Parathyroid adenoma (tissue), 2 donors: ENCODE measurements around the gene BORCS5.
A peak's percentile ranks its signal among the peaks of the same experiment; 100 is the strongest.

ENCODE experiments used
- H2AFZ ChIP-seq: fragments of 300-600 bp; sonication (generic); one replicate; pipeline ENCODE4 v1.7.0; 2017; ENCODE audit warnings: antibody characterized with exemption, mild to moderate bottlenecking
- H3K27ac ChIP-seq: fragments of 300-600 bp; sonication (generic); one replicate; pipeline ENCODE4 v1.7.0; 2017
- H3K27me3 ChIP-seq: fragments of 300-600 bp; sonication (generic); one replicate; pipeline ENCODE4 v1.7.0; 2017; ENCODE audit warnings: low read length; ENCODE audit not compliant: control insufficient read depth, insufficient read depth
- H3K36me3 ChIP-seq: fragments of 300-600 bp; sonication (generic); one replicate; pipeline ENCODE4 v1.7.0; 2017; ENCODE audit warnings: low read length; ENCODE audit not compliant: control insufficient read depth, insufficient read depth
- H3K4me1 ChIP-seq: fragments of 300-600 bp; sonication (generic); one replicate; pipeline ENCODE4 v1.7.0; 2017; ENCODE audit warnings: control low read depth
- H3K4me2 ChIP-seq: fragments of 300-600 bp; sonication (generic); one replicate; pipeline ENCODE4 v1.7.0; 2017; ENCODE audit warnings: low read length
- H3K4me3 ChIP-seq: fragments of 300-600 bp; sonication (generic); one replicate; pipeline ENCODE4 v1.7.0; 2017; ENCODE audit warnings: low read depth, low read length
- H3K79me2 ChIP-seq: fragments of 300-600 bp; sonication (generic); one replicate; pipeline ENCODE4 v1.7.0; 2017; ENCODE audit warnings: control low read depth
- H3K9ac ChIP-seq: fragments of 300-600 bp; sonication (generic); one replicate; pipeline ENCODE4 v1.7.0; 2017; ENCODE audit warnings: mild to moderate bottlenecking
- H3K9me3 ChIP-seq: fragments of 300-600 bp; sonication (generic); one replicate; pipeline ENCODE4 v1.7.0; 2017; ENCODE audit warnings: low read length; ENCODE audit not compliant: control insufficient read depth
- TF ChIP-seq, protein P1 (sequence below): fragments of 300-600 bp; sonication (generic); IDR thresholded peaks from one replicate; pipeline ENCODE4 v1.7.0; 2017; ENCODE audit warnings: antibody characterized with exemption, mild to moderate bottlenecking
- donor health status: primary hyperparathyroidism.

BORCS5 gene

DNA sequence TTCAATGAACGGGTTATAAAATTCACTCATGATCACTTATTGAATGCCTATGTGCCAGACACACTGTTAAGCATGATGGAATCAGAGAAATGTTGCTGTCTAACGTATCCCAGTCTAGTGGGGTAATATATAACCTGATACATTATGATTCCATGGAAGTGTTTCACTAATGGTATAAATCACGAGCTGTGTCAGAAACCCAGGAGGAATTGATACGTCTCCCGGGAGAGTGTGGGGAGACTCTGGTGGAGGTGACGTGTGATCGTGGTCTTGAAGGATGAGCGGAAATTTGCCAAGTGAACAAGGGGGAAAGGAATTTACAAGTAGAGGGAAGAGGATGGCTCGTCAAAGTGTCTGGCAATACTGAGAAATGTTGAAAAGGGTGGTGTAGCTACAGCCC, 33.3 kb upstream of the BORCS5 start:
- H3K79me2 ChIP-seq, result no peaks in the 10 kb centered on the region
- H3K4me2 ChIP-seq, result no peak overlapping the region
- TF ChIP-seq, protein P1, sequence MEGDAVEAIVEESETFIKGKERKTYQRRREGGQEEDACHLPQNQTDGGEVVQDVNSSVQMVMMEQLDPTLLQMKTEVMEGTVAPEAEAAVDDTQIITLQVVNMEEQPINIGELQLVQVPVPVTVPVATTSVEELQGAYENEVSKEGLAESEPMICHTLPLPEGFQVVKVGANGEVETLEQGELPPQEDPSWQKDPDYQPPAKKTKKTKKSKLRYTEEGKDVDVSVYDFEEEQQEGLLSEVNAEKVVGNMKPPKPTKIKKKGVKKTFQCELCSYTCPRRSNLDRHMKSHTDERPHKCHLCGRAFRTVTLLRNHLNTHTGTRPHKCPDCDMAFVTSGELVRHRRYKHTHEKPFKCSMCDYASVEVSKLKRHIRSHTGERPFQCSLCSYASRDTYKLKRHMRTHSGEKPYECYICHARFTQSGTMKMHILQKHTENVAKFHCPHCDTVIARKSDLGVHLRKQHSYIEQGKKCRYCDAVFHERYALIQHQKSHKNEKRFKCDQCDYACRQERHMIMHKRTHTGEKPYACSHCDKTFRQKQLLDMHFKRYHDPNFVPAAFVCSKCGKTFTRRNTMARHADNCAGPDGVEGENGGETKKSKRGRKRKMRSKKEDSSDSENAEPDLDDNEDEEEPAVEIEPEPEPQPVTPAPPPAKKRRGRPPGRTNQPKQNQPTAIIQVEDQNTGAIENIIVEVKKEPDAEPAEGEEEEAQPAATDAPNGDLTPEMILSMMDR, result no peak
- no peak overlapping the region for H3K4me3 ChIP-seq
- H2AFZ ChIP-seq, result no peak overlapping the region
- H3K36me3 ChIP-seq, result no peaks in the 10 kb centered on the region
- H3K27me3 ChIP-seq, result no peaks in the 10 kb centered on the region
- peaks cover 21% of the 10 kb centered on the region for H3K4me1 ChIP-seq
- H3K9me3 ChIP-seq, result no peaks in the 10 kb centered on the region
- no peak overlapping the region for H3K27ac ChIP-seq
- no peak overlapping the region for H3K9ac ChIP-seq

DNA sequence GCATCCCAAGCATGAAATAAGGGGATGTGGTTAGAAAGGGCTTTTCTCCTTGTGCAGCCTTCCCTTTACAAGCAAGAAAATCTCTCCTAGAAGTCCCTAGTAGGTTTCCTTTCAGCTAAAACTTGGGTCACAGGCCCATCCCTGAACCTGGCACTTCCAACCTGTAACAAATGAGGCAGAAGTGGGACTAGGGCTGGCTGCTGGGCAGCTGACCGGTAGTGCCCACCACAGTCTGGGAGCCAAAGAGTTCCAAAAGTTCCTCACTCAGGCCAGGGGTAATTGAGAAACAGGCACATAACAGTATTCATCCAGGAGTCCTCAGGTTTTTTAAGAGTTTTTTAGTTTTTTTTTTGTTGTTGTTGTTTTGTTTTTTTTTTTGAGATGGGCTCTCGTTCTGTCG, 30.6 kb upstream of the BORCS5 start:
- Histone ChIP-seq H3K79me2 (no peaks in the 10 kb centered on the region), H3K9ac (no peak overlapping the region), H3K27ac (no peak overlapping the region), H3K4me3 (no peak overlapping the region), H3K36me3 (no peaks in the 10 kb centered on the region), H3K4me2 (no peak overlapping the region), H3K4me1 (peaks cover 7% of the 10 kb centered on the region), H3K27me3 (no peaks in the 10 kb centered on the region), H2AFZ (no peak overlapping the region), H3K9me3 (no peaks in the 10 kb centered on the region)
- TF ChIP-seq, protein P1, result no peak

DNA sequence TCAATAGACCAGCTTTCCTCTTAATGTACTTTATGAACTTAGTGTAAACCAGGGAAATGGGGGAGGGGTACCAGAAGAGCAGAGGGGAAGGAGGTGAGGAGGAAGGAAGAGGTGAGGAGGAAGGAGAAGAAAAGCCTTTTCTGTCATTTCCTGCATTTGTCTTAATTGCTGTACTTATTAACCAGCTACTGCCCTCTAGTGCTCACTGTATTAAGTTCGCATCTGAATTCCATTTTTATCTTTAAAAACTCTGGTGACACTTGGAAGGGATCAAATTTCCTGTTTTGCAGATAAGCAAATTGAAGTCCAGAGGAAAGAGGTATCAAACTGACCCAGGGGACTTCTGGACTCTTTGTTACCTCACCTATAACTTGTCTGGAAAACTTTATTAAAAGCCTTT, 29.1 kb upstream of the BORCS5 start:
- no peaks in the 10 kb centered on the region for H3K4me1 ChIP-seq

DNA sequence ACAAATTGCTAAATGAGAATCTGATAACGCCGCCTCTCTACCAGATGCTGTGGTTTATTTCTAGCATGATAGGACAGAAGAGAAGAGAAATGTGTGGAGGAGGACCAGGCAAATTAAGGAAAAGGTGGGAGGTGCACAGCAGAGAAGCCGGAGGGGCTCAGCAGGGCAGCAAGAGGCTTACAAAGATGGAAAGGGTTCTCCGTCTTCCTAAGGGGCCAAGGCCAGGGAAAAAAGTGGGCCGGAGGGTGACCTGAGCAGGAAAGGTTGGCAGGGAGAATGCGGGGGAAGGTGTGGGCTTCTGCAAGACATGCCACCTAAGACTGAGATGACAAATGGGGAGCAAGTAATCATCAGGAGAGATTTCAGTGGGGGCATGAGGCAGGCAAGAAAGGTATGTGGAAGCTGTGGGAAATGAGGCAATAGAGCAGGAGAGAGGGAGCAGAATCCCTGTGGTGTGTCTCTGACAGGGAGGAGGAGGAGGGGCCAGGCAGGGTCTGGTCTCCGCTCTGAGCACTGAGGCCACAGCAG, 25.6 kb upstream of the BORCS5 start:
- H3K27ac ChIP-seq, result no peak overlapping the region
- no peak overlapping the region for H3K9ac ChIP-seq
- H3K4me2 ChIP-seq, result no peak overlapping the region
- no peaks in the 10 kb centered on the region for H3K27me3 ChIP-seq
- peaks cover 3% of the 10 kb centered on the region for H3K79me2 ChIP-seq
- no peaks in the 10 kb centered on the region for H3K9me3 ChIP-seq
- H3K36me3 ChIP-seq, result no peaks in the 10 kb centered on the region
- TF ChIP-seq, protein P1, result no peak
- no peak overlapping the region for H3K4me3 ChIP-seq
- H2AFZ ChIP-seq, result no peak overlapping the region
- H3K4me1 ChIP-seq, result no peaks in the 10 kb centered on the region

More for the DNA sequence above, 29.1 kb upstream of the BORCS5 start:
- Histone ChIP-seq H3K4me3 (no peak overlapping the region), H3K79me2 (no peaks in the 10 kb centered on the region), H3K9ac (no peak overlapping the region), H3K27me3 (no peaks in the 10 kb centered on the region), H3K27ac (no peak overlapping the region), H2AFZ (no peak overlapping the region), H3K9me3 (no peaks in the 10 kb centered on the region), H3K36me3 (no peaks in the 10 kb centered on the region), H3K4me2 (peak overlapping the region; percentile 13)
- TF ChIP-seq, protein P1, result peak; percentile 76

DNA sequence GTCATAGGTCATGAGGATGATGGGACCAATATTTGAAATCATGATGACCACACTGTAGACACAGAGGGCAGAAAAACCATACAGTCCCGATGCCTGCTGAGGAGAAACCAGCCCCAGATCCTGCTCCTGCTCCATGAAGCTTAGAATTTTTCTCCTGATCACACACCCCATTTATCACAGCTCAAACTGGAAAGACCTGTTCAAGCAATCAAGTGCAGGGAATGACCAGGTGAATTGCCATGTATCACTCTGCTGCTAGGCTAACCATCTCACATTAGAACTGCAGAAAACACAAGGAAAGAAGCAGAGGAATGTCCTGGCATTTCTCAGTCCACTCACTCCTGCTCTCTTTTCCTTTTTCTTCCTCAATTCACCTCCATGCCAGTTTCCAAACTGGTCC, 25.0 kb upstream of the BORCS5 start:
- Histone ChIP-seq H3K27ac (no peak overlapping the region), H2AFZ (no peak overlapping the region), H3K9ac (no peak overlapping the region), H3K36me3 (no peaks in the 10 kb centered on the region), H3K27me3 (no peaks in the 10 kb centered on the region), H3K4me3 (no peak overlapping the region), H3K4me2 (no peak overlapping the region), H3K4me1 (no peaks in the 10 kb centered on the region), H3K9me3 (no peaks in the 10 kb centered on the region), H3K79me2 (peaks cover 3% of the 10 kb centered on the region)
- TF ChIP-seq, protein P1, result no peak
